GM19035 (cell line): ENCODE data around the gene LHX6.
A peak's percentile ranks its signal among the peaks of the same experiment; 100 is the strongest.

Experiments used
- ATAC-seq: cut with Tn5 transposase; IDR thresholded peaks from one replicate; pipeline ENCODE4 v1.9.1; 2021; ENCODE audit not compliant: unreplicated experiment

Gene LHX6

GRCh38 chr9:122228568-122229484 is at the start of gene LHX6:
LHX6 (minus strand) TSS chr9:122228957; CDS start chr9:122228740, 217 bp downstream.
- no peak for ATAC-seq

DNA sequence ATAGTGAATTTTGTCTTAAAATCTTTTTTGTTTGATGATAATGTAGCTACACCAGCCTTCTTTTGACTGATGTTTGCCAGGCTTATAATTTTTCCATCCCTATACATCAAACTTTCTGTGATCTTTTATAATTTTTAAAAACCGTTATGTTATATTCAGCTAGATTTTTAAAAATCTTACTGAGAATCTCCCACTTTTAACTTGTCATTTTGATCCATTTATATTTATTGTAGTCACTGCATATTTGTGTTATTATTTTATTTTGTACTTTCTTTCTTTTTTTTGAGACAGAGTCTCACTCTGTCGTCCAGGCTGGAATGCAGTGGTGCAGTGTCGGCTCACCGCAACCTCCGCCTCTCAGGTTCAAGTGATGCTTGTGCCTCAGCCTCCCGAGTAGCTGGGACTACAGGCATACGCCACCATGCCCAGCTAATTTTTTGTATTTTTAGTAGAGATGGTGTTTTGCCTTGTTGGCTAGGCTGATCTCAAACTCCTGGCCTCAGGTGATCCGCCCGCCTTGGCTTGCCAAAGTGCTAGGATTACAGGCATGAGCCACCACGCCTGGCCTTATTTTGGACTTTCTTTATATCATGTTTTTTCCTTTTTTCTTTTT is 48.6 kb upstream of the LHX6 start:
- ATAC-seq = no peak

DNA sequence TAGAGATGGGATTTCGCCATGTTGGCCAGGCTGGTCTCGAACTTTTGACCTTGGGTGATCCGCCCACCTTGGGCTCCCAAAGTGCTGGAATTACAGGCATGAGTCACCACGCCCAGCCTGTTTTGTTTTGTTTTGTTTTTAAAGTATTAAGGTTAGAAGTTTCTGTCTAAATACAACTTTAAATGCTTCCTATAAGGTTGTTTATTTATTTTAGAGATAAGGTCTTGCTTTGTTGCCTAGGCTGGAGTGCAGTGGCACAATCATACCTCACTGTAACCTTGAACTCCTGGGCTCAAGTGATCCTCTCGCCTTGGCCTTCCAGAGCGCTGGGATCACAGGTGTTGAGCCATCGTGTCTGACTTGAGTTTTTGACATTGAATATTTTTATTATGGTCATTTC is 47.3 kb upstream of the LHX6 start:
- no peak for ATAC-seq

DNA sequence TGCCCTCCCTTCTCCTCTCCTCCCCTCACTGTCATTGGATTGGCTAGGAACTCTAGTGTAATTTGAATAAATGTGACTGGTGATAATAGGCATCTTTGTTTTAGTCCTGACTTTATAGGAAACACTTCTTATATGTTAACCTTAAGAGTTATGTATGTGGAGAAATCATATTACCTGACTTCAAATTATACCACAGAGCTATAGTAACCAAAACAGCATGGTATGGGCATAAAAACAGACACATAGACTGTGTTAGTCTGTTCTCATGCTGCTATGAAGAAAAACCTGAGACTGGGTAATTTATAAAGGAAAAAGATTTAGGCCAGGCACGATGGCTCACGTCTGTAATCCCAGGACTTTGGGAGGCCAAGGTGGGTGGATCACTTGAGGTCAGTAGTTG is 45.3 kb upstream of the LHX6 start:
- ATAC-seq = no peak

DNA sequence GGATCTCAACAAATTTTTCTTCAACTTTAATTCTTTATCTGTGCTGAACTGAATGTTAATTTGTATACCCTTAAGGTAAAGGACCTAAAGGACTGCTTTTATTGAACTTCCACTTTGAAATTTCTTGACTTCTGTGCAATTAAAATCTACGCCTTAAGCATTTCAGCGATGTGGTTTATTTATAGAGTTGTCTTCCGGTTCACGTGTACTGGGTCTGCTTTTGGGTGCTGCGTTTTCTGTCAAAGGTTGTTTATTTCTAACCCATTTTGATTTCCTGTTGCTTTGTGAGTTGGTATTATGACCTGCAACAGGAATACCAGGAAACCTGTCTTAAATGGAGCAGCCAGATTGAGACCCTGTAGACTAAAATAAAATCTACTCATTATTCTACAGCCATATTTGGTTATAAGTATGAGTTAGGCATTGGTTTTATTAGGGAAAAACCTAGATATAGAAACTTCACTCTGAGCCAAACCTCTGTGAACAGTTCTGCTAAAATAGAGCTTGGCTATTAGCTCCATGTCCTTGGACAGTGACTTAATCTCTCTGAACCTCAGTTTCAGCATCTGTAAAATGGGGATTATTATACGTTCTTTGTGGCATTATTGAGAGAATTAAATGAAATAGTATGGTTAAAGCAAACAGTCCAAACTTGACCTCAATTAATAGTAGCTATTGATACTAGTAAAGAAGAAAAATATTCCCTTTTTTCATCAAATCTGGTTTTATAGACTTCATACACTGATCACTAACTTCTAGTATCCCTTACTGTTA is 39.5 kb upstream of the LHX6 start:
- ATAC-seq = no peak

- peak; percentile 30 for ATAC-seq
Measured at GRCh38 chr9:122265149-122265915, 36.6 kb upstream of the LHX6 start.

GRCh38 chr9:122264360-122265148 is 35.8 kb upstream of the LHX6 start, which contains the start of the genes MRRF and RBM18:
MRRF (plus strand) TSS chr9:122264882; CDS start chr9:122270892, 6,010 bp downstream.
RBM18 (minus strand) TSS chr9:122264840; CDS start chr9:122261492, 3,348 bp downstream.
- ATAC-seq = peak; percentile 83

GRCh38 chr9:122263699-122264349 is 35.1 kb upstream of the LHX6 start:
- no peak for ATAC-seq

- no peak for ATAC-seq
Measured at GRCh38 chr9:122262073-122262472, 33.3 kb upstream of the LHX6 start.

GRCh38 chr9:122261469-122261881 is 32.7 kb upstream of the LHX6 start:
- no peak for ATAC-seq

GRCh38 chr9:122258886-122259415 is 30.2 kb upstream of the LHX6 start:
- no peak for ATAC-seq

DNA sequence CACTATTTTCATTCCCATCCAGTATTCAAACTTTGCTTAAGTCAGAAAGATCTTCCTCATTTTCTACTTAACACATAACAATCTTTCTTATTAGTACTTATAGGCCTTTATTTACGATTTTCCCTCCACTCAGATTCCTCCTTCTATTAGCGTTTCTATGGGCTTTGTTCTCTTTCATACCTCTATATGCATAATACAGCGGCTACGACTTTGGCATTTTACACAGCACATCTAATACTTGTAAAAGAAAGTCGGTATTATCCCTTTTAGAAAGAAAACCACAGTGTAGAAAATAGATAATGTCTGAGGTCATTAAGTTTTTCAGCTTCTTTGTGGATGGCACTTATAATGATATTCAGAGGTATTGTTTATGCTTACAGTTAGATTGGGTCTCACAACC is 27.4 kb upstream of the LHX6 start:
- no peak for ATAC-seq

GRCh38 chr9:122254761-122255160 is 26.0 kb upstream of the LHX6 start:
- ATAC-seq = no peak

DNA sequence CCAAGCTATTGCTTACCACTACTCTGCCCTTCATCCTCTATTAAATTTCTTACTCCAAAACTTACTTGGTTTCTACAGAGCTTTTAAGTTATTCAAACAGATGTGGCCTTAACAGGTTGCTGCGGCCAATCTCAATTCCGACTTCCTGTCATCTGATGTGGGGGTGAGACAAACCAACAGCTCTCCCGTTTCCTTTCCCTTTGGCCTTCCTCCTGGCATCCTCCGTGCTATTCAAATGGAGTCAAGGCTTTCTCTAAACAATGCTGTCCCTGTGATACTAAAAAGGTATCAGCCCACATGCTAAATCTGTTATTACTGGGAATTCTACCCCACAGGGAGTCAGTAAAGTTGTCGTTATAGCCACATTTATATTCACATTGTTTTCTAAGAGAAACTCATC is 24.0 kb upstream of the LHX6 start:
- no peak for ATAC-seq

DNA sequence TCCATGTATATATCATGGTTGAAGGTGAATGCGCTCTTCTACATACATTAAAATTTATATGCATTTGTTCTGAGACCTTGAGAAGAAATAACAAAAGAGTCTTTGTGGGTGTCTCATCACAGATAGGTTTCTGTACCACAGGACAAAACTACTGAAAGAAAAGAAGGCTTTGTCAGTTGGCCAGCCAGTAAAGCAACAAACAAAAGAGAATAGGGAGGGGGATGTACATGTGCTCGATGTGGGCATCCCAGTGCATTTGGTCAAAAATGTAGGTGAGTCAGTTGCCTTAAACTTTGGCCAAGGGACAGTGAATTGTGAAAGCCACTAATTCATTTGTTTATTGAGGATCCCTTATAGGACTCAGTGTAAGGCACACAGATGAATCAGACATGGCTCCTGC is 22.6 kb upstream of the LHX6 start:
- ATAC-seq = no peak

DNA sequence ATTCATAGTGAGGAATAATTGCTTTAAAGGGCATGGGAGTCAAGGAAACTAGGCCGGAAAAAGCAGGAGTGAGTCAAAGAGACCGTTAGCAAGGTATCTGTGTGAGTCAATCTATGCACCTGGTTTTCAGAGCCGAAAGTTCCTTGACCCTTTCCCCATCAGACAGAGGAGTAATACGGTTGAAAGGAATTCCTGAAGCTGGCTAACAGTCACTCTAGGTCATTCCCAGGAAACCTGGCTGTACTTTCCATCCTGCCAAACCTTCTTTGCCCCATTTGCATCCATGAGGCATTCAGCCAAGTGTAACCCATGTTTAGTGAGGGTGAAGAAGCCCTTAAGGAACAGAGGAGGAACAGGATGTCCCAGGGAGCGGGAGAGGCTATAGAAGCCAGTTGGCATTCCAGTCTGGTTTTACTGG is 19.7 kb upstream of the LHX6 start:
- ATAC-seq = no peak

DNA sequence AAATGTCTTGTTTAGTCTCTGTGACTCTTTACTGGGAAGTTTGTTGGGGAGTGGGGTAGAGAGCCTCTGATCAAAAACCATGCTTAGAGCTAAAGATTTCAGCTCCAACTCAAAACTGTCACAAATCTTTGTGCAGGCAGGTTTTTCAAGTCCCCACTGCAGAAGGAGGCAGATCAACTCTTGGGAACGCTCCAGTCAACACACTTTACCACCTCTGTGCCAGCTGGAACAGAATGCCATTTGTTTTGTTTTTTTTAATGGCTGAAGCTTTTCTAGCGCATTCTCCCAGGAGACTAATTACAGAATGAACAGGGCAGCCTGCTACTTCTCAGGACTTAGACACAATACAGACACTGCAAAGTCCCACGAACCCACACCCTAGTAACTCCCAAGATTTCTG is 17.9 kb upstream of the LHX6 start:
- no peak for ATAC-seq

GRCh38 chr9:122244349-122244748 is 15.6 kb upstream of the LHX6 start:
- no peak for ATAC-seq

GRCh38 chr9:122239722-122240121 is 11.0 kb upstream of the LHX6 start:
- no peak for ATAC-seq
